Upper lobe of left lung (tissue), 6 donors: Measurements from ENCODE around the gene DHRS2. TPM values are rescaled to one million over a fixed set of nuclear protein-coding genes. Genes with fewer than 3 reads are reported as not detected.

Experiments
- ATAC-seq, 2 donors: fragments of 200-7000 bp; cut with Tn5 transposase; one replicate each; pipeline ENCODE4 v1.9.1; 2022; ENCODE audit warnings: mild to moderate bottlenecking in 2 of 2, moderate library complexity in 2 of 2; ENCODE audit not compliant: low FRiP score in 2 of 2
- DNase-seq, 2 donors: peaks; one replicate each; pipeline ENCODE4 v3.0.0-alpha.2; 2019 to 2020
- H3K27ac ChIP-seq, 4 donors: fragments of 200-600 bp; sonication (generic); one replicate each; pipeline ENCODE4 v1.5.1; 2016 to 2019
- H3K27me3 ChIP-seq, 4 donors: fragments of 200-600 bp; sonication (generic); one replicate each; pipeline ENCODE4 v1.5.1; 2017 to 2019
- H3K36me3 ChIP-seq, 4 donors: fragments of 200-600 bp; sonication (generic); one replicate each; pipeline ENCODE4 v1.5.1; 2016 to 2019
- H3K4me1 ChIP-seq, 4 donors: fragments of 200-600 bp; sonication (generic); one replicate each; pipeline ENCODE4 v1.5.1; 2018 to 2019
- H3K4me3 ChIP-seq, 4 donors: fragments of 200-600 bp; sonication (generic); one replicate each; pipeline ENCODE4 v1.5.1; 2017 to 2019; ENCODE audit warnings: mild to moderate bottlenecking in 2 of 4, moderate library complexity in 1 of 4
- H3K9me3 ChIP-seq, 4 donors: fragments of 200-600 bp; sonication (generic); one replicate each; pipeline ENCODE4 v1.5.1; 2018 to 2019
- CTCF ChIP-seq, 6 experiments: fragments of 450-650 bp in 4 of 6; fragments of 200-600 bp in 2 of 6; sonication (generic) in 2 of 6; IDR thresholded peaks; one replicate each; pipeline ENCODE4 v1.5.1; 2016 to 2019; ENCODE audit warnings: antibody characterized with exemption in 6 of 6
- EP300 ChIP-seq, 4 donors: sonication (generic); formaldehyde crosslinking; IDR thresholded peaks; one replicate each; pipeline ENCODE4 v1.5.1; 2017; ENCODE audit warnings: antibody characterized with exemption in 4 of 4, control low read depth in 2 of 4
- POLR2A ChIP-seq, 4 donors: fragments of 450-650 bp; IDR thresholded peaks; one replicate each; pipeline ENCODE4 v1.5.1; 2016 to 2017; ENCODE audit warnings: antibody characterized with exemption in 4 of 4, mild to moderate bottlenecking in 2 of 4
- POLR2AphosphoS5 ChIP-seq, 2 donors: sonication (generic); formaldehyde crosslinking; IDR thresholded peaks; one replicate each; pipeline ENCODE4 v1.5.1; 2017; ENCODE audit warnings: antibody characterized with exemption in 2 of 2
- WGBS, 2 donors: methylation state at CpG; one replicate each; pipeline ENCODE4 v1.1.5; 2017 to 2018; 5-methylcytosine and 5-hydroxymethylcytosine counted together
- total RNA-seq, 6 donors: library from RNA; depleted of rRNA in 4 of 6; stranded (reverse); fragments of >200 nt in 4 of 6; gene quantifications; one replicate each; pipeline versions ENCODE4 v1.1.0 to v1.2.1, GENCODE V29; 2016 to 2021
- donor health status: DM: no; HTN: no; CAD: no; lungs with moderate emphysema.
- donor health status: DM: no; HTN: yes; CAD: no; lungs with severe emphysema.

DHRS2 gene
- total RNA-seq, 6 donors from 2014 or later, result 0.30 to 5.2 (median 0.76) TPM; not detected in 1

GRCh38 chr14:23641180-23641914, 5.2 kb downstream of the DHRS2 start:
- DNase-seq, result no peak
- H3K4me3 ChIP-seq, result no peak overlapping the region
- 92 to 94% methylated on average over 4 of the region's 4 CpGs for WGBS, 2 donors
- H3K9me3 ChIP-seq, result no peaks in the 10 kb centered on the region
- no peak overlapping the region for H3K27ac ChIP-seq
- no peaks in the 10 kb centered on the region for H3K36me3 ChIP-seq
- H3K27me3 ChIP-seq, result no peaks in the 10 kb centered on the region
- no peak for ATAC-seq
- no peak for TF ChIP-seq POLR2AphosphoS5 (IDR thresholded peaks at IDR 0.05)
- no peak for TF ChIP-seq CTCF (IDR thresholded peaks at IDR 0.05)
- no peak for TF ChIP-seq POLR2A (IDR thresholded peaks at IDR 0.05)
- no peak for TF ChIP-seq EP300 (IDR thresholded peaks at IDR 0.05)
- no peaks in the 10 kb centered on the region for H3K4me1 ChIP-seq

- Histone ChIP-seq H3K36me3 (no peaks in the 10 kb centered on the region), H3K27ac (no peak overlapping the region), H3K9me3 (no peaks in the 10 kb centered on the region), H3K4me1 (no peaks in the 10 kb centered on the region), H3K27me3 (no peaks in the 10 kb centered on the region), H3K4me3 (no peak overlapping the region)
- TF ChIP-seq POLR2A (IDR thresholded peaks at IDR 0.05) (no peak), CTCF (IDR thresholded peaks at IDR 0.05) (no peak), POLR2AphosphoS5 (IDR thresholded peaks at IDR 0.05) (no peak), EP300 (IDR thresholded peaks at IDR 0.05) (no peak)
- 55 to 58% methylated on average over 3 of the region's 3 CpGs for WGBS, 2 donors
- DNase-seq, result no peak
- ATAC-seq, result peak in 1 of 2 donors; percentile 49
Measured at GRCh38 chr14:23641915-23642588, 5.9 kb downstream of the DHRS2 start.

GRCh38 chr14:23643533-23644194, 7.5 kb downstream of the DHRS2 start:
- DNase-seq (no peak), ATAC-seq (no peak)
- H3K27ac ChIP-seq, result no peak overlapping the region
- WGBS, 2 donors, result 94% methylated on average over 2 to 3 of the region's 3 CpGs
- TF ChIP-seq POLR2AphosphoS5 (IDR thresholded peaks at IDR 0.05) (no peak), EP300 (IDR thresholded peaks at IDR 0.05) (no peak), POLR2A (IDR thresholded peaks at IDR 0.05) (no peak), CTCF (IDR thresholded peaks at IDR 0.05) (no peak)
- no peaks in the 10 kb centered on the region for H3K27me3 ChIP-seq
- no peak overlapping the region for H3K4me3 ChIP-seq
- H3K36me3 ChIP-seq, result no peaks in the 10 kb centered on the region
- no peaks in the 10 kb centered on the region for H3K9me3 ChIP-seq
- H3K4me1 ChIP-seq, result no peaks in the 10 kb centered on the region

GRCh38 chr14:23644195-23644918, 8.2 kb downstream of the DHRS2 start:
- H3K36me3 ChIP-seq, result no peaks in the 10 kb centered on the region
- ATAC-seq (no peak), DNase-seq (no peak)
- H3K27me3 ChIP-seq, result no peaks in the 10 kb centered on the region
- 90 to 92% methylated on average over 3 to 5 of the region's 5 CpGs for WGBS, 2 donors
- H3K27ac ChIP-seq, result no peak overlapping the region
- H3K4me1 ChIP-seq, result no peaks in the 10 kb centered on the region
- TF ChIP-seq CTCF (IDR thresholded peaks at IDR 0.05), result no peak
- TF ChIP-seq EP300 (IDR thresholded peaks at IDR 0.05), result no peak
- TF ChIP-seq POLR2A (IDR thresholded peaks at IDR 0.05), result no peak
- TF ChIP-seq POLR2AphosphoS5 (IDR thresholded peaks at IDR 0.05), result no peak
- H3K9me3 ChIP-seq, result no peaks in the 10 kb centered on the region
- no peak overlapping the region for H3K4me3 ChIP-seq
